ES-I3 (cell line): ENCODE data around the gene CALN1.
"Not testable (repeated sequence)": the region's sequence is repeated elsewhere in the genome, so short reads cannot be mapped to it uniquely, and the experiment has no call there.

Experiments
- H3K36me3 ChIP-seq: 2 replicates; pipeline ENCODE4 v1.6.1; 2013; ENCODE audit warnings: mild to moderate bottlenecking, low read length, control low read depth, moderate library complexity; ENCODE audit not compliant: insufficient read depth
- H3K4me1 ChIP-seq: 2 replicates; pipeline ENCODE4 v1.6.1; 2013; ENCODE audit warnings: mild to moderate bottlenecking, control low read depth, low read length; ENCODE audit not compliant: insufficient read depth
- H3K9ac ChIP-seq: 2 replicates; pipeline ENCODE4 v1.6.1; 2013; ENCODE audit warnings: low read depth, mild to moderate bottlenecking, low read length, moderate library complexity
- H3K9me3 ChIP-seq: 2 replicates; pipeline ENCODE4 v1.6.1; 2013; ENCODE audit warnings: mild to moderate bottlenecking, low read length, moderate library complexity; ENCODE audit not compliant: control insufficient read depth, insufficient read depth

The CALN1 gene

GRCh38 chr7:71835056-71835455 is 577.1 kb downstream of the CALN1 start:
- Histone ChIP-seq H3K36me3 (no peaks in the 10 kb centered on the region), H3K4me1 (no peaks in the 10 kb centered on the region), H3K9me3 (no peaks in the 10 kb centered on the region)

GRCh38 chr7:71829515-71829914 is 582.6 kb downstream of the CALN1 start:
- Histone ChIP-seq H3K4me1 (no peaks in the 10 kb centered on the region), H3K9ac (no peak overlapping the region), H3K36me3 (no peaks in the 10 kb centered on the region), H3K9me3 (no peaks in the 10 kb centered on the region)

More at GRCh38 chr7:71835056-71835455, 577.1 kb downstream of the CALN1 start:
- H3K9ac ChIP-seq = no peak overlapping the region

- Histone ChIP-seq H3K9ac (no peak overlapping the region), H3K9me3 (no peaks in the 10 kb centered on the region), H3K4me1 (no peaks in the 10 kb centered on the region), H3K36me3 (no peaks in the 10 kb centered on the region)
Observed at GRCh38 chr7:71828361-71828760, 583.8 kb downstream of the CALN1 start.

GRCh38 chr7:71826141-71826540 is 586.0 kb downstream of the CALN1 start:
- H3K36me3 ChIP-seq = no peaks in the 10 kb centered on the region
- no peaks in the 10 kb centered on the region for H3K4me1 ChIP-seq
- H3K9ac ChIP-seq = no peak overlapping the region
- no peaks in the 10 kb centered on the region for H3K9me3 ChIP-seq

GRCh38 chr7:71824006-71824760 is 588.0 kb downstream of the CALN1 start:
- H3K9ac ChIP-seq = no peak overlapping the region
- H3K36me3 ChIP-seq = no peaks in the 10 kb centered on the region
- no peaks in the 10 kb centered on the region for H3K4me1 ChIP-seq
- H3K9me3 ChIP-seq = no peaks in the 10 kb centered on the region

- not testable (repeated sequence) for H3K9me3 ChIP-seq, H3K4me1 ChIP-seq, H3K36me3 ChIP-seq, H3K9ac ChIP-seq
Observed at GRCh38 chr7:71822406-71822805, 589.7 kb downstream of the CALN1 start.

GRCh38 chr7:71817916-71818315 is 594.2 kb downstream of the CALN1 start:
- H3K9me3 ChIP-seq = no peaks in the 10 kb centered on the region
- H3K9ac ChIP-seq = no peak overlapping the region
- H3K36me3 ChIP-seq = no peaks in the 10 kb centered on the region; the same call in 1 of the 2 replicates
- no peaks in the 10 kb centered on the region for H3K4me1 ChIP-seq

GRCh38 chr7:71808115-71808514 is 604.0 kb downstream of the CALN1 start:
- no peaks in the 10 kb centered on the region for H3K4me1 ChIP-seq
- H3K36me3 ChIP-seq = no peaks in the 10 kb centered on the region
- H3K9ac ChIP-seq = no peak overlapping the region
- H3K9me3 ChIP-seq = no peaks in the 10 kb centered on the region

GRCh38 chr7:71804256-71804655 is 607.9 kb downstream of the CALN1 start:
- H3K36me3 ChIP-seq = no peaks in the 10 kb centered on the region
- H3K4me1 ChIP-seq = no peaks in the 10 kb centered on the region
- no peak overlapping the region for H3K9ac ChIP-seq
- no peaks in the 10 kb centered on the region for H3K9me3 ChIP-seq

- H3K9me3 ChIP-seq = no peaks in the 10 kb centered on the region
- H3K36me3 ChIP-seq = no peaks in the 10 kb centered on the region
- no peak overlapping the region for H3K9ac ChIP-seq
- H3K4me1 ChIP-seq = no peaks in the 10 kb centered on the region
Observed at GRCh38 chr7:71801976-71802375, 610.2 kb downstream of the CALN1 start.

GRCh38 chr7:71800321-71800720 is 611.8 kb downstream of the CALN1 start:
- Histone ChIP-seq H3K9ac (no peak overlapping the region), H3K9me3 (no peaks in the 10 kb centered on the region), H3K4me1 (no peaks in the 10 kb centered on the region), H3K36me3 (no peaks in the 10 kb centered on the region)

GRCh38 chr7:71795410-71795809 is 616.7 kb downstream of the CALN1 start:
- Histone ChIP-seq H3K4me1 (no peaks in the 10 kb centered on the region), H3K9me3 (no peaks in the 10 kb centered on the region), H3K36me3 (no peaks in the 10 kb centered on the region), H3K9ac (no peak overlapping the region)

GRCh38 chr7:71793251-71793650 is 618.9 kb downstream of the CALN1 start:
- H3K36me3 ChIP-seq = no peaks in the 10 kb centered on the region
- H3K9me3 ChIP-seq = 0 out of 2 replicates have a peak, but pooled peaks cover under 1% of the 10 kb centered on the region
- no peaks in the 10 kb centered on the region for H3K4me1 ChIP-seq
- no peak overlapping the region for H3K9ac ChIP-seq

GRCh38 chr7:71787513-71787912 is 624.6 kb downstream of the CALN1 start:
- H3K9me3 ChIP-seq = peaks cover 7% of the 10 kb centered on the region; the same call in 1 of the 2 replicates
- H3K36me3 ChIP-seq = no peaks in the 10 kb centered on the region
- H3K9ac ChIP-seq = no peak overlapping the region
- H3K4me1 ChIP-seq = no peaks in the 10 kb centered on the region

- Histone ChIP-seq H3K9ac (no peak overlapping the region), H3K9me3 (peaks cover 7% of the 10 kb centered on the region; the same call in 1 of the 2 replicates), H3K36me3 (no peaks in the 10 kb centered on the region), H3K4me1 (no peaks in the 10 kb centered on the region)
Observed at GRCh38 chr7:71785216-71785615, 626.9 kb downstream of the CALN1 start.
